OCI-LY3 (cell line): Measurements from ENCODE around the gene ABCF3.

Experiments
- EZH2phosphoT487 ChIP-seq: fragments of 200-600 bp; shearing (Covaris generic); IDR thresholded peaks from 2 replicates; pipeline ENCODE4 v1.6.1; 2018; ENCODE audit warnings: antibody characterized with exemption, mixed run types, low read depth
- TF ChIP-seq, protein P1 (sequence below): fragments of 200-600, 300-600 bp; sonication (generic); IDR thresholded peaks from 2 replicates; pipeline ENCODE4 v1.5.1; 2014; ENCODE audit warnings: antibody characterized with exemption, low read length, low read depth

DNA sequence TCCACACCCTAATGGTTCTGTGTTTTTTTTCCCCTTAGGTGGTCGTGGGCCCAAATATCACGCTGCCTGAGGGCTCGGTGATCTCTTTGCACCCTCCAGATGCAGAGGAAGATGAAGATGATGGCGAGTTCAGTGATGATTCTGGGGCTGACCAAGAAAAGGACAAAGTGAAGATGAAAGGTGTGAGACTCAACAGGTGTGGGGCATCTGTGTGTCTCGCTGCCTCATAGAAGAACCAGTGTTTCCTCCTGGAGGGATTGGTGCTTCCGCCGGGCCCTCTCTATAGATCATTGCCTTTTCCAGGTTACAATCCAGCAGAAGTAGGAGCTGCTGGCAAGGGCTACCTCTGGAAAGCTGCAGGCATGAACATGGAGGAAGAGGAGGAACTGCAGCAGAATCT is 43.8 kb upstream of the ABCF3 start:
- TF ChIP-seq, protein P1, sequence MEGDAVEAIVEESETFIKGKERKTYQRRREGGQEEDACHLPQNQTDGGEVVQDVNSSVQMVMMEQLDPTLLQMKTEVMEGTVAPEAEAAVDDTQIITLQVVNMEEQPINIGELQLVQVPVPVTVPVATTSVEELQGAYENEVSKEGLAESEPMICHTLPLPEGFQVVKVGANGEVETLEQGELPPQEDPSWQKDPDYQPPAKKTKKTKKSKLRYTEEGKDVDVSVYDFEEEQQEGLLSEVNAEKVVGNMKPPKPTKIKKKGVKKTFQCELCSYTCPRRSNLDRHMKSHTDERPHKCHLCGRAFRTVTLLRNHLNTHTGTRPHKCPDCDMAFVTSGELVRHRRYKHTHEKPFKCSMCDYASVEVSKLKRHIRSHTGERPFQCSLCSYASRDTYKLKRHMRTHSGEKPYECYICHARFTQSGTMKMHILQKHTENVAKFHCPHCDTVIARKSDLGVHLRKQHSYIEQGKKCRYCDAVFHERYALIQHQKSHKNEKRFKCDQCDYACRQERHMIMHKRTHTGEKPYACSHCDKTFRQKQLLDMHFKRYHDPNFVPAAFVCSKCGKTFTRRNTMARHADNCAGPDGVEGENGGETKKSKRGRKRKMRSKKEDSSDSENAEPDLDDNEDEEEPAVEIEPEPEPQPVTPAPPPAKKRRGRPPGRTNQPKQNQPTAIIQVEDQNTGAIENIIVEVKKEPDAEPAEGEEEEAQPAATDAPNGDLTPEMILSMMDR: no peak
- TF ChIP-seq EZH2phosphoT487: no peak
